ENCODE data around the gene CDRT4.

Gene CDRT4

GRCh38 chr17:15388356-15389041 lies 78.9 kb downstream of the CDRT4 start:
- DNase-seq: no peak

- no peak for DNase-seq
Measured at GRCh38 chr17:15386083-15386482, 81.3 kb downstream of the CDRT4 start.
